ENCODE results near the gene GPR107. TPM values are rescaled to one million over a fixed set of nuclear protein-coding genes. Genes with fewer than 3 reads are reported as not detected.

GPR107 gene
- total and polyA plus RNA-seq, 2 of the 8 experiments (the other 6 are each of a cell fraction or from before 2014, with no cell fraction given), result 19.3 to 30.7 TPM

DNA sequence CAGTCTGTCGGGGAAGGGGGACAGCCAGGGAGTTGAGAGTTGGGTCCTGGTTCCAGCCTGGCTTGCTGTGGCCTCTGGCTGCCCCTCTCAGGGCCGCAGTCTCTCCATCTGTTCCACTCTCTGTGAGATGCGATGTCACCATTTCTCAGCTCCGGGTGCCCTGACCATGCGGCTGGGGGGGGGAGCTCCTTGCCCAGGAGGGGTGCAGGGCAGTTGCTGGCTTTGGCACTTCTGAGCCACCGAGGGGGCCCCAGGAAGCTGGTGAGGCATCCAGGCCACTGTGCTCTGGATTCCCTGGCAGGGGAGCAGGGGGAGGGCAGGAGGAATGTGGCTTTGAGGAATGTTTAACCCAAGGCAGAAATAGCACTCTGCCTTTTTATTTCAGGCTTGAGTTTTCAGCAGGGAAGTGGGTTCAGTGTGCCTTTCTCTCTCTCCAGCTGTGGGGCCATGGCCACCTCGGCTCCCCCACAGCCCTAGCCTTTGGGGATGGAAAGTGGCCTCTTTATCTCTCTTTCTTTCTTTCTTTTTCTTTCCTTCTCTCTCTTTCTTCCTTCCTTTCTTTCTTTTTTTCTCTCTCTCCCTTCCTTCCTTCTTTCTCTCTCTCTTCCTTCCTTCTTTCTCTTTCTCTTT lies 129.5 kb downstream of the GPR107 start:
- Histone ChIP-seq H3K18ac (ENCODE audit: extremely low read depth, low read length) (peak overlapping the region; percentile 91; the same call in 1 of the 2 replicates), H3K79me1 (ENCODE audit: low read depth, low read length) (peaks cover 22% of the 10 kb centered on the region), H3K4me1 (replicated peaks in 1 of 4; ENCODE audit: control insufficient read depth in 3 of 4, insufficient read depth in 4 of 4, low read length in 3 of 4) (peaks cover 0 to 42% (median 35%) of the 10 kb centered on the region in 4 experiments; a peak in 6 of 7 replicates), H3K4me3 (ENCODE audit: extremely low read depth in 1 of 4, insufficient read depth in 2 of 4, low read depth in 3 of 4, low read length in 4 of 4) (no peak overlapping the region), H4K20me1 (replicated peaks in 1 of 2; ENCODE audit: control insufficient read depth in 1 of 2, insufficient read depth in 2 of 2, low read length in 2 of 2) (peaks cover 0 to 6% of the 10 kb centered on the region in 2 experiments), H3K9me3 (ENCODE audit: insufficient read depth in 2 of 2, low read depth in 1 of 2, low read length in 1 of 2) (no peaks in the 10 kb centered on the region), H3K23me2 (ENCODE audit: low read depth, low read length) (no peaks in the 10 kb centered on the region), H3K9ac (replicated peaks in 1 of 4; ENCODE audit: extremely low read depth in 1 of 4, low read depth in 3 of 4, low read length in 3 of 4) (peak overlapping the region in 1 of 4 experiments; percentile 11; a peak in 3 of 7 replicates), H3K56ac (replicated peaks; ENCODE audit: insufficient read length, low read depth, low read length) (no peak overlapping the region), H2AFZ (ENCODE audit: low read length) (no peak overlapping the region), H3K4ac (replicated peaks; ENCODE audit: insufficient read length, low read depth, low read length) (peak overlapping the region; percentile 40), H2BK5ac (ENCODE audit: low read depth, low read length) (peak overlapping the region; percentile 53), H4K91ac (replicated peaks; ENCODE audit: insufficient read length, low read length) (peak overlapping the region; percentile 84), H3K14ac (ENCODE audit: insufficient read length) (no peak overlapping the region), H3K27me3 (replicated peaks in 1 of 4; ENCODE audit: control insufficient read depth in 3 of 4, extremely low read depth in 1 of 4, insufficient read depth in 3 of 4, low read length in 3 of 4) (no peaks in the 10 kb centered on the region), H3K79me2 (ENCODE audit: control insufficient read depth in 1 of 2, insufficient read depth in 2 of 2, low read length in 2 of 2) (peaks cover 0 to 29% of the 10 kb centered on the region in 2 experiments; a peak in 2 of 4 replicates), H4K5ac (ENCODE audit: insufficient read length, low read depth, low read length) (peak overlapping the region; percentile 13), H2AK5ac (ENCODE audit: low read depth, low read length) (0 out of 2 replicates have a peak overlapping the region, but pooled peaks have one; percentile 3), H2BK15ac (ENCODE audit: low read length) (0 out of 2 replicates have a peak overlapping the region, but pooled peaks have one; percentile 21), H4K8ac (ENCODE audit: extremely low read depth, insufficient read depth, low read length) (no peak overlapping the region), H3K36me3 (ENCODE audit: control insufficient read depth in 2 of 4, insufficient read depth in 4 of 4, low read length in 3 of 4) (no peaks in the 10 kb centered on the region), H2BK20ac (ENCODE audit: low read length) (0 out of 2 replicates have a peak overlapping the region, but pooled peaks have one; percentile 72), H2BK12ac (ENCODE audit: low read depth, low read length) (peak overlapping the region; percentile 68), H3K23ac (ENCODE audit: insufficient read length) (no peak overlapping the region), H3K27ac (ENCODE audit: low read depth, low read length) (no peak overlapping the region), H3K4me2 (ENCODE audit: insufficient read depth in 1 of 2, low read depth in 2 of 2, low read length in 2 of 2) (peak overlapping the region in 1 of 2 experiments; percentile 41; a peak in 1 of 4 replicates), H2BK120ac (replicated peaks; ENCODE audit: low read depth, low read length) (no peak overlapping the region)
- POLR2A ChIA-PET (ENCODE audit: partially characterized antibody), result interaction anchor here (0.9 to 1.3 kb wide), 4 partner anchors 9 to 18 kb away, joined by 3 to 5 read pairs (median 4); no protein-coding TSS in a partner anchor
- TF ChIP-seq TEAD4 (IDR thresholded peaks at IDR 0.05; ENCODE audit: low read depth, low read length) (peak; percentile 67), HDAC2 (IDR thresholded peaks at IDR 0.05; ENCODE audit: borderline replicate concordance in 1 of 2, low read depth in 2 of 2, low read length in 2 of 2) (0 out of 4 replicates have a peak, but pooled peaks of 1 of the 2 experiments have one; percentile 15)
- TF ChIP-seq, protein P1, sequence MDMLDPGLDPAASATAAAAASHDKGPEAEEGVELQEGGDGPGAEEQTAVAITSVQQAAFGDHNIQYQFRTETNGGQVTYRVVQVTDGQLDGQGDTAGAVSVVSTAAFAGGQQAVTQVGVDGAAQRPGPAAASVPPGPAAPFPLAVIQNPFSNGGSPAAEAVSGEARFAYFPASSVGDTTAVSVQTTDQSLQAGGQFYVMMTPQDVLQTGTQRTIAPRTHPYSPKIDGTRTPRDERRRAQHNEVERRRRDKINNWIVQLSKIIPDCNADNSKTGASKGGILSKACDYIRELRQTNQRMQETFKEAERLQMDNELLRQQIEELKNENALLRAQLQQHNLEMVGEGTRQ (IDR thresholded peaks at IDR 0.05; ENCODE audit: low read length), result no peak
- FAIRE-seq (no peak), DNase-seq (ENCODE audit: low read depth in 1 of 2, low spot score in 2 of 2) (no peak)
- WGBS, 2 experiments (ENCODE audit: extremely low coverage in 1 of 2, insufficient coverage in 1 of 2, insufficient read length in 1 of 2, insufficient replicate concordance in 2 of 2, low coverage in 1 of 2, low lambda C conversion rate in 2 of 2, missing lambda C conversion rate in 1 of 2), result 73% methylated on average over 7 of the region's 7 CpGs; no CpG with 5 or more reads in 1 of the 2 experiments
- CTCF ChIA-PET (ENCODE audit: partially characterized antibody), result interaction anchor here (0.6 to 4.0 kb wide), 5 partner anchors 15 to 112 kb away, joined by 3 to 11 read pairs (median 4); no protein-coding TSS in a partner anchor
